Mesenteric fat pad (tissue), 1 donor: Measurements from ENCODE around the gene STEAP3. TPM values are rescaled to one million over a fixed set of nuclear protein-coding genes. Genes with fewer than 3 reads are reported as not detected.

Experiments used
- DNase-seq: peaks from one replicate; pipeline ENCODE4 v3.0.0-alpha.2; 2020; ENCODE audit warnings: low spot score
- long read RNA-seq: library from polyadenylated mRNA; unstranded; transcript quantifications from one replicate; pipeline ENCODE4 v2.0.0, GENCODE V29; 2020
- total RNA-seq: library from RNA; stranded (reverse); fragmentation: NEBNext Ultra II Directional; extraction: Animal tissue kit (Norgen Biotek cat#: 25700); gene quantifications from one replicate; pipeline ENCODE4 v1.2.1, GENCODE V29; 2021
- donor health status: DM: yes; HTN: yes; CAD: no.

The STEAP3 gene, protein sequence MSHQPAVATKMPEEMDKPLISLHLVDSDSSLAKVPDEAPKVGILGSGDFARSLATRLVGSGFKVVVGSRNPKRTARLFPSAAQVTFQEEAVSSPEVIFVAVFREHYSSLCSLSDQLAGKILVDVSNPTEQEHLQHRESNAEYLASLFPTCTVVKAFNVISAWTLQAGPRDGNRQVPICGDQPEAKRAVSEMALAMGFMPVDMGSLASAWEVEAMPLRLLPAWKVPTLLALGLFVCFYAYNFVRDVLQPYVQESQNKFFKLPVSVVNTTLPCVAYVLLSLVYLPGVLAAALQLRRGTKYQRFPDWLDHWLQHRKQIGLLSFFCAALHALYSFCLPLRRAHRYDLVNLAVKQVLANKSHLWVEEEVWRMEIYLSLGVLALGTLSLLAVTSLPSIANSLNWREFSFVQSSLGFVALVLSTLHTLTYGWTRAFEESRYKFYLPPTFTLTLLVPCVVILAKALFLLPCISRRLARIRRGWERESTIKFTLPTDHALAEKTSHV
- total RNA-seq, result 15.2 TPM
- long read RNA-seq, full-length matches to known transcripts, result 6 of 20 reads
- long read RNA-seq, partial matches to known transcripts, result 8 of 20 reads
- long read RNA-seq, other reads (novel, unspliced or antisense), result 6 of 20 reads

DNA sequence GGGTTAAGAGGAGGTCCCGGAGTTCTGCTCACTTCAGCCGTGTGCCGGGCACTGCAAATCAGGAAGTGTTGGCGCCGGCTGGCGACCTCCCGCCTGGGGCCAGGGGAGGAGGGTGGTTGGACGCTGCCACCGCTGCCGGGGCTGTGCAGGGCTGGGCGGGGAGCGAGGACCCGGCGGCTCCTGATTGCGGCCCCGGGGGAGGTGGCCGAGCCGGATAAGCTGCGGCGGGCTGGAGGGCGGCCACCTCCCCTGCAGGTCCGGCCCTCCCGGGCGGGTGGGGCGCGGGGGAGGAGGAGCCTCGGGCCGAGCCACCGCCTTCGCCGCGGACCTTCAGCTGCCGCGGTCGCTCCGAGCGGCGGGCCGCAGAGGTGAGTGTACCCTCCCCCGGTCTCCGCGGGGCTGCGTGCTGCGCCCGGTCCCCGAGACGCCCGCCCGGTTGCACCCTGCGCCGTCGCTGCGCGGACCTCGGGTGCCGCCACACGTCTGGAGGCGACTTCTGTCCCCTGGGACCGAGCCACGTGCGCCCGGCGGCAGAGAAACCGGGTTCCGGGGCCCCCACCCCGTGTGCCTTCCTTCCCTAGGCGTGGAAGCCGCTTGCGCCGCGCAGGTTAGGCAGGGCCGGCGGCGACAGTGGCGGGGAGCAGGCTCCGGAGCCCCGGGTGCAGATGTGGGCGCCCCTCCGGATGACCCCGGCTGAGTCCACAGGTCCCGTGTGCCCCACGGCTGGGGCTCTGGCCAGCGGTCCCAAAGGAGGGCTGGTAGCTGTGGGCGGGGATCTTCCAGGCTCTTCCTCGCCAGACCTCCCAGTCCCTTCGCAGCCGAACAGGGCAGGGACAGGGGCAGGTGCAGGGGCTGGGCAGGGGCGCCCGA, at the start of gene STEAP3:
Gene STEAP3, plus strand, starts transcription at position 314 of the 870 bp plus-strand sequence. CDS start 7,179 bp downstream, outside the sequence.
- peak; percentile 92 for DNase-seq

DNA sequence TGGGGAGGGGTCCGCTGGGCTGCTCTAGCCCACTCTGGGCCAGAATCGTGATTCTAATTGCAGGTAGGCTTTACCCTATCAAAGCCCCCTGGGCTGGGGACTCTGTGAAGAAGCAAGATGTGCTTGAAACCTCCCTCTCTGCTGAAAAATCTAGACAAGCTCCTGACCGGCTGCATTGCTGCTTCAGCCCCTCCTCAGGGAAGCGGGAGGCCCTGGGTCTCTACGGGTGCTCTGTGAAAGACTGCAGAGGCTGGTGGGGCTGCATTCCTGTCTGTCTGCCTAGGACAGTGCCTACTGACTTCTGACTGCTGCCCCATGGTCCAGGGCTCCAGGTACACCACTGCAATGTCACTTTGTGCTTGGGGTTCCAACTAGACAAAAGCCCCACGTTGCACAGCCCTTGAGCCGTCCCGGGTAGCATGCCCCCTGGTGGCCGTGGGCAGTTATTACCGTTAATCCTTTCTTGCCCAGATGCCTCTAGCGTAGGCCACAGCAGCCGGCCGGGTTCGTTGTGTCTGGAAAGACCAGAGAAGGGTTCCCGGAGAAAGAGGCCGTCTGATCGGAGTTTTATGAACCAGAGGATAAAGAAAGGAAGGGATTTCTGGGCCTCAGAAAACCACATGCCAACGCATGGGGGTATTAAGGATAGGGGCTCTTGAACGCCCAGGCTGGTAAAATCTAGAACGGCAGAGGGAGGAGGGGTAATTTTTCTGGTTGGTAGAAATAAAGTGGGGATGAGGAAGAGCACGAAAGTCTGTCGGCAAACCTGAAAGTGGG, 49.2 kb upstream of the STEAP3 start:
- no peak for DNase-seq

DNA sequence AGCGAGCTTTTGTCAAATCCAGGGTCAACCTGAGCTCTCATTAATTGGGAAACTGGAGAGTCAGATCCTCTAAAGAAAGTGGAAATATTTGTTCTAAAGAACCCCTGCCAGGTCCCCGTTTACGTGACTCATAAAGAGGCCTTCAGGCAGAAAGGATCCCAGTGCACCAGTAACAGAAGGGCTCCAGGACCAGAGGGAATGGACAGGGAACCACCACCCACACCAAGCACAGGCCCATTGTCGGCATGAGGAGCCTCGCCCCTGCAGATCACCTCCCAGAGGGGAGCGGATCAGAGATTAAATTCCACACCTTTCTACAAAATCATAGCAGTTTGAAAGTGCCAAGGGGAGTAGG, 48.7 kb upstream of the STEAP3 start:
- DNase-seq, result no peak

DNA sequence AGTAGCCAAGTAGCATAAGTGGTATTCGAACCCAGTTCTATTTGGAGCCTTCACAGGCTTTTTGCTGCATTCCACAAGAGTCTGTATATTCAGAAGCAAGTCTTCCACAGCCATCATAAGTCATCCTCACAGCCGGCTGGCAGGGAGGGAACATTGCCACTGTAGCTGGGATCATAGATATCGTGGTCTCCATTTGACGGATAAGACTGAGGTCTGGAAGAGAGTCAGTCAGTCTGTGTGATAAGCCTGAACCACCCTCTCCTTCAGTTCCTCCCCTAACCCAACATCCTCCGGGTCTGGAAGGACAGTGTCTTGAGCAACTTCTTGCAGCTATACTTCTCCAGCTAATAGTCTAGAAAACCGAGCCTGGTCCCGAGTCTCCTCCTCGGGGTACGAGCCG, 48.1 kb upstream of the STEAP3 start:
- no peak for DNase-seq

DNA sequence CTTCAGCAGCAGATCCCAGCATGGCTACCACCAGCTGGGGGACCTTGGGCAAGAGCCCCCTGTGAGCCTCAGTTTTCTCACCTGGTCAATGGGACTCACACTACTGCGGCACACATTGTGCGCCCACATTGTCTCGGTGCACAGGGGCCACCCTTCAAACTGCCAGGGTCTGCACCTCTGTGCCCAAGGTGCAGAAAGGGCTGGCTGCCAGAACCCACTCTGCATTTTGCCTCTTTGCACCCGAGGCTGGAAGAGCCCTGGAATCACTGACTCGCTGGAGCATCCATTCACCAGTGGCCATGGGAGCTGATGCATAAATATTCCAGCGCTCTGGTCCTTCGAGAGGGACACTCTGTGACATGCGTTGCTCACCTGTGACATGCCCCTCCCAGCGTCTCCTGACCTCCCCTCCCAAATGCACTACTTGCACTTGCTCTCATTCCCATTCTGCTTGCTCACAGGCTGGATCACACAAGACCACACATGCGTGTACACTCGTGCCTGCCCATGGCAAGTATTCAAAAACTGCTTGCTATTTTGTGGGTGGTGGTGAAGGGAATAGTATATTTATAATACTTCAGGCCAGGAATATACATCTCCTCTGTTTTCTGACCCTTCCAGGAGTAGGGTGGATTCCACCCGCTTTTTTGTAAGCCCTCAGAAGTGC, 46.3 kb upstream of the STEAP3 start:
- DNase-seq, result no peak

DNA sequence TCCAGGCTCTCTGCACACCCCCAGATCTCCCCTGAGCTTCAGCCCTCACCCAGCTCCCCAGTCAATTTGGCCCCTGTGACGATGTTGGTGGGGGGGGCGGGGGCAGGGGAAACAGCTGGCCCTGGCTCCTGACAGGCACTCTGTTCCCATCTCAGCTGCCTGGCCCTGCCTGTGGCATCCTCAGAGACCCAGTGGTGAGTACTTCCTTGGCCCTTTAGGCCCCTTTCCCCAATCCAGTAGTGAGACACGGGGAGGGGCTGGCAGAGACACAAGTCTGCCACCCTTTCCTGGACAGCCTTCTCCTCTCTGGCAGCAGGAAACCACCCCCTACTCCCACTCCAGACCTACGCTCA, 45.8 kb upstream of the STEAP3 start:
- DNase-seq, result no peak

DNA sequence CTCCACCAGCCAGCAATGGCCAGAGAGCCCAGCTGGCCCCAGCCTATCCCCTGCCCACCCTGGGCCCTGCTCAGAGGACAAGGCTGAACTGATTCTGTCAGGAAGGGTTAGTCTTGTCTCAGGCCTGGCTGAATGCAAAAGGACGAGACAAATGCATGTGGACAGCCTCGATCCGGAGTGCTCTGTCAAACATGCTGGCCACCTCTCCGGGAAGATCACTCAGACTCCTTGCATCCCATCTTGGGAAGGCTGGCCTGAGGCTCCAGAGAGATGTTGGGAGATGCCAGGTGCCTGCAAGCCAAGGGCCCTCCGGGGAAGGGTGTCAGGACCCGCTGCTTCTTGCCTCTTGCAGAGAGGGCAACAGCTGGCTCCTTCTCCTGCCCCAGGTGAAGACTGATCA, 44.9 kb upstream of the STEAP3 start:
- no peak for DNase-seq

DNA sequence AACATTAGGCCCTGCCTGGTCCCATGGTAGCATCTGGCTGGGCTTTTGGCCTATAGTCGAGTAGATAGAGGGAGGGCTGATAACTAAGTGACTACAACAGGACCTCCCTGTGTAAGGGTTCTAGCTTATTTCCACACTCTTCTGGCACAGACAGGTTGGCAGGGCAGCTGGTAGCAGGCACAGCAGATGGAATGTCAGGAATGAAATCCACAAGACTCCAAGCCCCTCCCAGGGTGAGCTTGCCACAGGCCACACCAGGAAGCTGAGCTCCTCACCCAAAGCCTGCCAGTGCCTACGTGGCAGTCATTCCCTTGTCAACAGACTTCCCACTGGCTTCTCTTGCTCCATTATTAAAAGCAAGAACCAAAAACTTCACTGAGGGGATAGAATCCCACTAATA, 44.4 kb upstream of the STEAP3 start:
- DNase-seq, result no peak

DNA sequence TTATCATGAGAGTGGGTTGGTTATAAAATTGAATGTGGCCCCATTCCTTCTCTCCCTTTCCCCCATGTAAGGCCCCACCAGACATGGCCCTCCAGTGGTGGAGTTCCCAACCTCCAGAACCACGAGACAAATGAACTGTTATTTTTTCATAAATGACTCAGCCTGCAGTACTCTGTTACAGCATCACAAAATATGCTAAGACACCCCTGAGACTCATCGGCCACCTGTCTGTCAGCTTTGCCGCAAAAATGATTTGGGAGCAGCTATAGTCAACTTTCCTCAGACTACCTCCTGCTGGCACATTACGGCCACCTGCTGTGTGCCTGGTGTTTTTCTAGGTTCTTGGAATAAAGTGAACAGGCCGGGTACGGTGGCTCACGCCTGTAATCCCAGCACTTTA, 43.6 kb upstream of the STEAP3 start:
- DNase-seq, result no peak

DNA sequence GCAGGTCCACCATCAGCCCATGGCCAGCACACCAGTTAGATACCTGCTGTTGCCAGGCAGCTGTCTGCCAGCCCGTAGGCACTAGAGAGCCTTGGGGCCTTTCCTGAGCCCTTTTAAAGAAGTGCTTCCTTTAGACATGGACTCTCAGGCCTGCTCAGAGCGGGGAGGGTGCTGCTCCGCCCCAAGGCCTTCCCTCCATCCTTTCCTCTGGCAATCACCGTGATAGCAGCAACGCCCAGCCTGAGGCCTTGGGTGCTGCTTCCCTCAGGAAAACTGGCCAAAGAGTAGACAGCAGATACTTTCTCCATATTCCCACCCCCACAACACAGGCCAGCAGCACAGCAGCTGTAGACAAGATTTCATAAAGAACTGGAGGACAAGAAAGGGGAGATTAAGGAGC, 42.7 kb upstream of the STEAP3 start:
- no peak for DNase-seq

DNA sequence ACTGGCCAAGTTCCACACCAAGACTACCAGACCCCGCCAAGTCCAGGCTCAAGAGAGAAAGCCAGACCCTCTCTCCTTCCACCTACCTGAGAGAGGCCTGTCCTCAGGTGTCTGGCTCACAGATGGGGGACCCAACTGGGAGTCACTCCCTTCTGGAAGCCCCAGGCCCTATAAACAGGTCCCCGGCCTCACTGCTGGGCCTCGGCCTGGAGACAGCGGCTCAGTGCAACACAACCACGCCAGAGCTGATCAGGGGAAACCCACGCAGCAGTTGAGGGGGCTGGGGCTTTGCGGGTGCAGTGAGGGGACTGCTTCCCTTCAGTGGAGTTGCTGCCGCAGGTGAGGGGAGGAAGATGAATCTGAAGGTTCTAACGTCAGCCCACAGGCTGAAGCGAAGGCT, 42.2 kb upstream of the STEAP3 start:
- no peak for DNase-seq

DNA sequence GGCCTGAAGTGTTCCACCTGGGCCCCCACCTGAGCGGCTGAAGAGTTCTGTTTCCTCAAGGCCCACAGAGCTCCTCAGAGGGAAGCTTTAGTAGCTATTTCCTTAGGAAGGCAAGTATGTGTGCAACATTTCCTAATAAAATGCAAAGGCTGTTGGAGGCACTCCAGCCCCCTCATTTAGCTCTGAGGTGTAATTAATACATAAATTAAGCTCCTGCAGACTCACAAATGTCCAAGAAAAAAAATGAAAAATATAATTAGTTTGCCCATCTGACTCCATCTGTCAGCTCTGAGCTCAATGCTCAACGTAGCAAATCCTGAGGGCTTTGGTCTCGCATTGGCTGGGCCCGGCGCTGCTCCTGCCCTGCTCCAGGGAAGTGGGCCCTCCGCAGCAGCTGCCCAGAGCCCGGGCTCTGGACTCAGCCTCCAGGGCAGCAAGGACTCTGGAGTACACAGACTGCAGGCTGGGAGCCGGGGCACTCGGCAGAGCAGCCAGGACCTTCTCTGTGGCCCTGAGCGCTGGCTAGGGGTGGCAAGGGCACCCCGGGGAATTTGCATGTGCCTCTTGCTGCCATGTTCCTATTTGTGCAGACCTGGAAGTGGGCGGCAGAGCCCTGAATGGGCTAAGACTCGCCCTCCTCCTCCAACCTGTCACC, 41.7 kb upstream of the STEAP3 start:
- no peak for DNase-seq

DNA sequence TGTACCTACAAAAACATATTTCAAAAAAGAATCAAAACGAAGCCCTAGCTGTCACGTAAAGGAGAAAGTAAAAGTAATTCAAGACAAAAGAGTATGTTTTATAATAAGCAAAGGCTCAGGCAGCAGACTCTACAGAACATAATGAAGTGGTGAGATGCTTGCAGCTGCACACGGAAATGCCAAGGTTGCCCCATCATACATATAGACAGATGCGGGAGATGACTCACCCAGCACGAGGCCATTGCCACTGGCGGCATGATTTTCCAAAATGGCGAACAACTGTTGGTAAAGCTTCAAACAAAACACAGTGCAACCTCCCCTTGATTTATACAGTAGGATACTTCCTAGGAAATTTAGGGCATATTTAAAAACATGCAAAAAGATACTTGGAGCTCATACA, 39.1 kb upstream of the STEAP3 start:
- DNase-seq, result no peak

DNA sequence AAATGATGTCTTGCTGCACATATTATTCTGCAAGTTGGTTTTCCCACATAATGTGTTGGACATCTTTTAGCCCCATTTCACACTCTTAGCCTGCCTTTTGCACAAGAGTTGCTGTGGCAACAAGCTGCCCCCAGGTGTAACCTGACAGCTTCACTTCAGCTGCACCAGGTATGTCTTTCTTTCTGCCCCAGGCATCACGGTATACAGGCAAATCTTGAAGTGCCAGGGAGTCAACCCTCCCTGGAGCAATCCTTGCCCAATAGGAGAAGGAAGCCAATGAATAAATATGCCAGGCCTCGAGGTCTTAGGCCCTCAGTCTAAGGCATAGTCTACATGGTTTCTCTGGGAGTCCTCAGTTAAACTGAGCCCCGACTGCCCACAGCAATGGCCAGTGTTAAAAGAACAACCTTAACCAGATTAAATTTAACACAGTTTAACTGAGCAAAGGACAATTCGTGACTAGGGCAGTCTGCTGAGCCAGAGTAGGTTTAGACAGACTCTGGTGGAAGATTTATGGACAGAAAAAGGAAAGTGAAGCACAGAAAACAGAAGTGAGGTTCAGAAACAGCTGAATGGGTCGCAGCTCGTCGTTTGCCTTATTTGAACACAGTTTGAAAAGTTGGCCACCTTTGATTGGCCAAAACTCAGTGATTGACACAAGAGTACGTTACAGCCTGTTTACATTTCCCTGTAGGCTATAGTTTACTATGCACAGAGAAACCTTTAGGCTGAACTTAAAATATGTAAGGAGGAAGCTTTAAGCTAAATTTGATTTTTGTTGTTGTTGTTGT, 33.1 kb upstream of the STEAP3 start:
- no peak for DNase-seq

DNA sequence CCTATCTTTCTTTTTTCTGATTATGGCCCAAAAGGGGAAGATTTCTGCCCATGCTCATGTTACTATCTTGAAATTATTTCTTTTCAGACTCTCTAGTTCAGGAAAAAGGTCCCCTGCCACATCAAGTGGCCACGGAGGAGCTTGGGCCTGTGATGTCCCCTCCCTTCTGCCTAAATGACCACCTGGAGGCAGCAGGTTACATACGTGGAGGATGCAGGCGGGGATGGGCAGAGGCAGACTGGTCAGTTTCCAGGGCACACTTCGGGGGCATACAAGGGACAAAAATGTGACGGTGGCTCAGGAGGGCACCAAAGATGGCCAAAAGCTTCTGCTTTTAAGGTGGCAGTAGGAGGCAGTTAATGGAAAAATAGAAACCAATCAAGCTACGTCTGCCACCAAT, 30.7 kb upstream of the STEAP3 start:
- no peak for DNase-seq

DNA sequence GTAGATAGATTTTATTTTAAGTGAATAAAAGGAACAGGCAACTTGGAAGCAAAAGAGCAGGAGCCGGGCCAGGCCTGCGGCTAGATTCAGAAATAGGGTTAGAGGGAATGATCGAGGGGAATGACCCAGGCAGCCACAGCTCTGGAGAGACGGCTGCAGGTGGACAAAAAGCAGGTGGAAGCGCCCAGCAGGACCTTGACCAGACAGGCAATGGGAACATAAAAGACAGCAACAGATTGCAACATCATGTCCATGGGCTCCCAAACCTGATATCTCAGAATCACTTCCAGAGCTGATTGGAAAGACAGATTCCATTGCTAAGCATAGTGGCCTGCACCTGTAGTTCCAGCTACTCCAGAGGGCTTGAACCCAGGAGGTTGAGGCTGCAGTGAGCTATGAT, 28.6 kb upstream of the STEAP3 start:
- DNase-seq, result no peak

DNA sequence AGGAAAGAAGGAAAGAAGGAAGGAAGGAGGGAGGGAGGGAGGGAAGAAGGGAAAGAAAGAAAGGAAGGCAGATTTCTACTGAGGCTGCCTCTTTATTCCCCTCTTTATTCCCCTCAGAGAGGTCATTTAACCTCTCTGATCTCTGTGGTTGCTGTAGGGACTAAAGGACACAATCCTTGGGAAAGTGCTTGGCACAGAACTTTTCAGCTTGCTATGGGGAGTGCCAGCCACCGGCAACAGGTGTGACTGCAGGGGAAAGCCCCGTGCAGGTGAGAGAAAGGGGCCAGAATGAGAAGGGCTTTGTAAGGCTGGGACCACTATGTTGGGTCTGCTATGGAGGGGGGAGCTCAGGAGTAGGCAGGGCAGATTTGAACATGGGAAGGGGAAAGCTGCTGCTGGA, 27.7 kb upstream of the STEAP3 start:
- no peak for DNase-seq

DNA sequence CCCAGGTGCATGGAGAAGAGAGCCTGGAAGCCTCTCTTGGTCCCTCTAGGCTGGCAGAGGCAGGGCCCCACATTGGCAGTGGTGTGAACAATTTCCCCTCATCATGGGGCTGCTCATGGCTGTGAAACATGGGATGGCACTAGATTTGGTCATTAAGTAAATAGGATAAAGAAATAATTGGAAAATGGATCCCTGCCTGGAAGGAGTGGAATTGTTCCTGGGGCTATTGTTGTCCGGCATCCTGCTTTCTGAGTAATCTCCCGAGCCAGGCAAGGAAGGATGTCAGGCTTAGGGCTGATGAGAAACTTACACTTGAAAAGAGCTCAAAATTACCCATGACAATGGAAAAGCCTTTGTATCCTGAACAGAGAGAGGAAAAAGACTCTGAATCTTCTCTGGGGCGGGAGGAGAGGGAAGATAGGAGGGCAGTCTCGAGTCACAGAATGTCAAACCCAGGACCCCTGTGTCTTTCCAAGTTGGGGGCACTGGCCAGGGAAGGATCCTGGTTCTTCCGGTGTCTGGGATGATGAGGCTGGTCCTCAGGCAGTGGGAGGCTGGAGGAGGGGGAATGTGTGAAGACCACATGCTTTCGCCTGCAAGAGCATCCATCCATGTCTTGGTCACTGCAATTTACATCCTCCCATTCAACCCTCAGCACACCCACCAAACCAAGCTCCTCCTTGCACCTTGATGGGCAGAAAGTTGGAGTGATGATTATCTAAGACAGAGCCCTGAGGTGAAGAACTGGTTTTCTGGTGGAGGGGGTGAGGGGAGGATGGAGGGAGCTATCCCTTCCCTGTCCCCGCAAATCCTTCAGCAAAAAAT, 27.1 kb upstream of the STEAP3 start:
- DNase-seq, result no peak

DNA sequence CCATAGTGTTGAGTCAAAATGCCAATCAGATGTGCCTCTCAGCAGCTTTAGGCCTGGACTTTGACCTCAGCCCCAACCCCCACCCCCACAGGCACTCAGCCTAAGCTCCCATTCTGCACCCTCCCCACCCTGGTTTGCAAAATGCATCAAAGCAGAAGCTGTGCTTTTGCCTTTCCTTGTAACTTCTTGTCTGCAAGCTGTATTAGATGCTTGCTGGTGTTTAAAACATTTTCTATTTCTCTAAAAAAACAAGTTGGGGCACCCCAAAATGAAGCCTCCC, 26.6 kb upstream of the STEAP3 start:
- no peak for DNase-seq
